NB4 (cell line): ENCODE measurements around the gene PLEKHG7.

Experiments used
- DNase-seq: peaks from one replicate; pipeline ENCODE4 v3.0.0; 2010; ENCODE audit warnings: low read depth
- H3K4me3 ChIP-seq: one replicate; pipeline ENCODE4 v1.5.1; 2011; ENCODE audit warnings: mild to moderate bottlenecking, low read depth, low read length, moderate library complexity
- MAX ChIP-seq: IDR thresholded peaks from 2 replicates; pipeline ENCODE4 v1.6.1; 2011; ENCODE audit warnings: low read depth, low read length
- MYC ChIP-seq: IDR thresholded peaks from 2 replicates; pipeline ENCODE4 v1.6.1; 2011; ENCODE audit warnings: low read depth, low read length
- POLR2A ChIP-seq: IDR thresholded peaks from 2 replicates; pipeline ENCODE4 v1.6.1; 2011; ENCODE audit warnings: mild to moderate bottlenecking; ENCODE audit not compliant: insufficient read length; ENCODE audit errors: extremely low read depth
- TF ChIP-seq, protein P1 (sequence below): IDR thresholded peaks from one replicate; pipeline ENCODE4 v1.5.1; 2012; ENCODE audit warnings: low read depth, low read length

PLEKHG7 gene

GRCh38 chr12:92675092-92675865 lies 27.5 kb upstream of the PLEKHG7 start:
- H3K4me3 ChIP-seq = no peak overlapping the region
- no peak for DNase-seq
- TF ChIP-seq POLR2A (no peak), MAX (no peak), MYC (no peak)
- TF ChIP-seq, protein P1, sequence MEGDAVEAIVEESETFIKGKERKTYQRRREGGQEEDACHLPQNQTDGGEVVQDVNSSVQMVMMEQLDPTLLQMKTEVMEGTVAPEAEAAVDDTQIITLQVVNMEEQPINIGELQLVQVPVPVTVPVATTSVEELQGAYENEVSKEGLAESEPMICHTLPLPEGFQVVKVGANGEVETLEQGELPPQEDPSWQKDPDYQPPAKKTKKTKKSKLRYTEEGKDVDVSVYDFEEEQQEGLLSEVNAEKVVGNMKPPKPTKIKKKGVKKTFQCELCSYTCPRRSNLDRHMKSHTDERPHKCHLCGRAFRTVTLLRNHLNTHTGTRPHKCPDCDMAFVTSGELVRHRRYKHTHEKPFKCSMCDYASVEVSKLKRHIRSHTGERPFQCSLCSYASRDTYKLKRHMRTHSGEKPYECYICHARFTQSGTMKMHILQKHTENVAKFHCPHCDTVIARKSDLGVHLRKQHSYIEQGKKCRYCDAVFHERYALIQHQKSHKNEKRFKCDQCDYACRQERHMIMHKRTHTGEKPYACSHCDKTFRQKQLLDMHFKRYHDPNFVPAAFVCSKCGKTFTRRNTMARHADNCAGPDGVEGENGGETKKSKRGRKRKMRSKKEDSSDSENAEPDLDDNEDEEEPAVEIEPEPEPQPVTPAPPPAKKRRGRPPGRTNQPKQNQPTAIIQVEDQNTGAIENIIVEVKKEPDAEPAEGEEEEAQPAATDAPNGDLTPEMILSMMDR = no peak

DNA sequence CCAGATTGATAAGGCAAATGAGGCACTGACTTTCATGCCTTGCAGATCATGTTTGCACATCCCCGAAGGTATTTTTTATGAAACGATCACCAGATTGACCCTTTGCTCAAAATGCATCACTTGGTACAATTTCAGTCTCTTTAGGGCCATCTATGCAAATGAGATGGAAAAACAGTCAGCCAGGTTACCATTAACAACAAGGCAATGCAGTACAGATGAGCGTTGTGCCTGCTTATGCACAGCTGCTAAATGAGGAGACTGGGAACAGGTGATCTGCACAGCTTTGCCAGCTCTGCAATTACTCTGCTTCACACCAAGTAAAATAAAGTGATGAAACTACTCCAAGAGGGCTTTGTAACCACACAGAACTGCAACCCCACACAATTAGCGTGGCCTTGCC lies 26.1 kb upstream of the PLEKHG7 start:
- TF ChIP-seq POLR2A (no peak), MYC (no peak), MAX (no peak)
- TF ChIP-seq, protein P1 = no peak
- H3K4me3 ChIP-seq = no peak overlapping the region
- DNase-seq = no peak

DNA sequence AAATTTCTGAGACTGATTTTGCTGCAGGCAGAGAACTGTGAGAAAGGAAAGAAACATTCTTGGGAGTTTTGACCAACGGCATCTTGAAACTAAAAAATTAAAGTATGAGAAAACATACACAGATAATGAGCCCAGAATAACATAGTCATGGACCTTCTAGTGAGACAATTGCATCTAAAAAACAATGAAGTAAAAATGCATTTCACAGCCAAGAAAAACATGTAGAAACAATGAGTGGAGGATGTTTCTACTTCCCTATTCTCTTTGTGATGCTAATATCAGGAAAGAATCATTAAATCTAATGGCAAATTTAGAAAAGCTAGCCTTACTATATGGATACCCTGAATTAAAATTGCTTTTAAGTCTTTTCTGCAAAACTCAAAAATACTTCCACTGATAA lies 12.2 kb upstream of the PLEKHG7 start:
- TF ChIP-seq POLR2A = no peak
- no peak for TF ChIP-seq MAX
- no peak for TF ChIP-seq MYC
- TF ChIP-seq, protein P1 = no peak
- DNase-seq = no peak
- no peak overlapping the region for H3K4me3 ChIP-seq

DNA sequence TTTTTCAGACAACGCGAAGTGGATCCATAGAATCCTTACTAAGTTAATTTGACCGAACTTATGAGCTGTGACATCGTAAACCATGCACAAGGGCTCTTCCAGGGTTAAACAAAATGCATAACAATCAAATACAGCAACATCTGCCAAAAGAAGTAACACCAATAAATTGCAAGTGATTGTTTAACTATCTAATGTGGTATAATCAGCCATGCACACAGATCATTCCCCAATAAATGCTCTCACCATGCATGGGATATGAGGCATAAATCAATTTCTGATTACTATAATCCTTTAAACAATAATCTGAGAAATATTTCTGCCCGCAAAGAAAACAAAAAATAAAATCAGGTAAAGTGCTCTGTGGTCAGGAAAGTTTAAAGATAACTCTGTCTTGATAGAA lies 7.7 kb upstream of the PLEKHG7 start:
- H3K4me3 ChIP-seq = no peak overlapping the region
- TF ChIP-seq POLR2A = no peak
- TF ChIP-seq MYC = no peak
- no peak for TF ChIP-seq MAX
- TF ChIP-seq, protein P1 = no peak
- DNase-seq = no peak

DNA sequence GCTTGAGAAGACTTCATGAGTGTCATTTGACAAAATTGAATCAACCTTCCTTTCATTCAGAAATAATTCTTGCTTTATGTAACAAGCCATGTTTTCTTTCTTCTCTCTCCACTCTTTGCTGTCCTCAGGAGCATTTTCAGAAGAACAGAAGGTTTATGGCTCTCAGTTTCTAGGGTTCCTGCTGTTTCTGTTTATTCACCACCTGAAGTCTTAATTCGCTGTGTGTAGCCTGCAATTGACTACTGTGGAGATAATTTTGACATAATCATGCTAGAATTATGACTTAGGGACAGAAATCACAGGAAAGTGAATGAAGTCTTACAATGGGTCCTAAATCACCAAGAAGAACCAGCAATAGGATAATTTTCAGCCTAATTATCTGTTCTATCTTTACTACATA lies 7.2 kb upstream of the PLEKHG7 start:
- no peak for DNase-seq
- TF ChIP-seq POLR2A = no peak
- TF ChIP-seq MYC = no peak
- H3K4me3 ChIP-seq = no peak overlapping the region

DNA sequence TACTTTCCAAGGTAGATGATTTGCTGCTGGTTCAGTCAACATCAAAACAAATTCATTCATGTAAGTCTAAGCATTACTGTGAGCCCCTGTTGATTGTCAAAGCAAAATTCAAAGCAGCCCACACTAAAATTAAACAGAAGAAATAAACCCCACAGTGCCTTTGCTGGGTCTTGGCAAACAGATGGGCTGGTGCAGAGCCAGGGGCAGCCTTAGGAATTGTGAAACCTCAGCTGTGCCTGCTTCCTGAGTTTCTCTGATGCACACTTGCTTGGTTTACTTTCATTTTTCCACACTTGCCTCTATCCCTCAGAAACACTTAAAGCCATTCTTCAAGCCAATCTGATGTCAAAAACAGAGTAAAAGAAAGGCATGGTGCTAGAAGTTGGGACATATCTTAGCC lies 6.6 kb upstream of the PLEKHG7 start:
- H3K4me3 ChIP-seq = no peak overlapping the region
- peak; percentile 42 for DNase-seq
- TF ChIP-seq MAX = no peak
- no peak for TF ChIP-seq MYC
- TF ChIP-seq, protein P1 = no peak
- TF ChIP-seq POLR2A = no peak
